ENCODE measurements around the gene GUCA1A. TPM values are rescaled to one million over a fixed set of nuclear protein-coding genes. Genes with fewer than 3 reads are reported as not detected.

The GUCA1A gene
- total RNA-seq, 1 donor from 2014 or later = 0.84 TPM

GRCh38 chr6:42159431-42160024 is 13.6 kb upstream of the GUCA1A start:
- no peaks in the 10 kb centered on the region for H3K9me3 Mint-ChIP-seq (ENCODE audit: low read depth)
- H3K4me1 Mint-ChIP-seq (ENCODE audit: low read depth) = peaks cover 2% of the 10 kb centered on the region
- H3K27ac Mint-ChIP-seq = no peak overlapping the region
- H3K36me3 Mint-ChIP-seq (ENCODE audit: insufficient read depth) = no peaks in the 10 kb centered on the region
- H3K27me3 Mint-ChIP-seq = peaks cover 22% of the 10 kb centered on the region
- no peak overlapping the region for H3K4me3 Mint-ChIP-seq (ENCODE audit: low read depth)
- TF ChIP-seq CTCF (IDR thresholded peaks at IDR 0.05; ENCODE audit: unreplicated experiment) = no peak
- no peak for DNase-seq (ENCODE audit: low spot score, unreplicated experiment)

GRCh38 chr6:42162384-42162783 is 10.8 kb upstream of the GUCA1A start:
- H3K27ac Mint-ChIP-seq = no peak overlapping the region
- H3K4me3 Mint-ChIP-seq (ENCODE audit: low read depth) = no peak overlapping the region
- no peaks in the 10 kb centered on the region for H3K9me3 Mint-ChIP-seq (ENCODE audit: low read depth)
- H3K27me3 Mint-ChIP-seq = peaks cover 20% of the 10 kb centered on the region
- H3K36me3 Mint-ChIP-seq (ENCODE audit: insufficient read depth) = no peaks in the 10 kb centered on the region
- H3K4me1 Mint-ChIP-seq (ENCODE audit: low read depth) = peaks cover 2% of the 10 kb centered on the region
- TF ChIP-seq CTCF (IDR thresholded peaks at IDR 0.05; ENCODE audit: unreplicated experiment) = no peak
- DNase-seq (ENCODE audit: low spot score, unreplicated experiment) = no peak

- H3K4me1 Mint-ChIP-seq (ENCODE audit: low read depth) = peaks cover 2% of the 10 kb centered on the region
- DNase-seq (ENCODE audit: low spot score, unreplicated experiment) = no peak
- no peak overlapping the region for H3K4me3 Mint-ChIP-seq (ENCODE audit: low read depth)
- peaks cover 19% of the 10 kb centered on the region for H3K27me3 Mint-ChIP-seq
- no peak for TF ChIP-seq CTCF (IDR thresholded peaks at IDR 0.05; ENCODE audit: unreplicated experiment)
- H3K9me3 Mint-ChIP-seq (ENCODE audit: low read depth) = no peaks in the 10 kb centered on the region
- H3K27ac Mint-ChIP-seq = no peak overlapping the region
- no peaks in the 10 kb centered on the region for H3K36me3 Mint-ChIP-seq (ENCODE audit: insufficient read depth)
Observed at GRCh38 chr6:42162812-42163211, 10.4 kb upstream of the GUCA1A start.

GRCh38 chr6:42163981-42164380 is 9.2 kb upstream of the GUCA1A start:
- Mint-ChIP-seq H3K27ac (no peak overlapping the region), H3K27me3 (peaks cover 20% of the 10 kb centered on the region), H3K4me3 (ENCODE audit: low read depth) (no peak overlapping the region), H3K36me3 (ENCODE audit: insufficient read depth) (no peaks in the 10 kb centered on the region), H3K9me3 (ENCODE audit: low read depth) (no peaks in the 10 kb centered on the region), H3K4me1 (ENCODE audit: low read depth) (peaks cover 2% of the 10 kb centered on the region)
- no peak for TF ChIP-seq CTCF (IDR thresholded peaks at IDR 0.05; ENCODE audit: unreplicated experiment)
- no peak for DNase-seq (ENCODE audit: low spot score, unreplicated experiment)

- Mint-ChIP-seq H3K36me3 (ENCODE audit: insufficient read depth) (no peaks in the 10 kb centered on the region), H3K9me3 (ENCODE audit: low read depth) (no peaks in the 10 kb centered on the region), H3K27me3 (peaks cover 20% of the 10 kb centered on the region), H3K4me3 (ENCODE audit: low read depth) (no peak overlapping the region), H3K4me1 (ENCODE audit: low read depth) (peaks cover 2% of the 10 kb centered on the region), H3K27ac (no peak overlapping the region)
- DNase-seq (ENCODE audit: low spot score, unreplicated experiment) = no peak
- no peak for TF ChIP-seq CTCF (IDR thresholded peaks at IDR 0.05; ENCODE audit: unreplicated experiment)
Observed at GRCh38 chr6:42165016-42165415, 8.1 kb upstream of the GUCA1A start.
